HG03469 (cell line): ENCODE data around the gene WDFY4.

Experiments
- ATAC-seq: cut with Tn5 transposase; IDR thresholded peaks from one replicate; pipeline ENCODE4 v1.9.1; 2021; ENCODE audit warnings: mild to moderate bottlenecking, moderate library complexity, moderate number of reproducible peaks; ENCODE audit not compliant: unreplicated experiment

Gene WDFY4

GRCh38 chr10:48839809-48840679, 155.4 kb downstream of the WDFY4 start:
- ATAC-seq = no peak

- ATAC-seq = no peak
Observed at GRCh38 chr10:48842231-48842630, 157.6 kb downstream of the WDFY4 start.

DNA sequence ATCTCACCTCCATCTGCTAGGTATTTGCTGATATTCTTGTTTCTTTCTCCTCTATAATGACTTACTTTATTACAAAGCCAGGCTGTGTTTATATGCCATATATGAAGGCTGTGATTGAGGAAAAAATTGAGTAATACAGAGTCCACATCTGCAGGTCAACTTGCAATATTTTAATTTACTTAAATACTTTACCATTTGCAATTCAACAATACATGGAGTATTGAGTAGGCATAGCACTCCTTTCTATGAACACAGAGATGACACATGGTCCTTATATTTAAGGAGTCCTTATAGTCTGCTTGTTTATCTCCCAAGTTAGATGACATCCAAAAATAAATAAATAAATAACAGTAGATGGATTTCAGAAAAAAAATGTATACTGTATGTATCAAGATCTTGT, 158.5 kb downstream of the WDFY4 start:
- no peak for ATAC-seq

GRCh38 chr10:48844616-48845015, 159.9 kb downstream of the WDFY4 start:
- no peak for ATAC-seq

DNA sequence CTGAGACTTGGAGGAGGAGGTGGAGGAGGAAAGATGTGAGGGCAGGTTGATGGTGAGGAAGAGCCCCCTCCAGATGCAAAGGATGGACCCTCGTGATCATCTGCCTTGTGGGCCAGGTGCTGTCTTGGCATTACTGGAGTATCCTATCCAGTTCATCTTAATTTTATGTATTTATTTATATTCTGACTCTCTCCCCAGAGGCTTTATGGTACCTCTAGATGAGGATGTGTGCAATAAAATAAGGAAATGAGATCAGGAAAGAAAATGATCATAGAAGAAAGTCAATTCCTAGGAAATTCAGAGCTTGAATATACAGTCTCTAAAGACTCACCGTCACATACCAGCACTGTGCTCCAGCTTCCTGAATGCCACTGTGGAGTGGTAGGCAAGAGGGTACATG, 160.8 kb downstream of the WDFY4 start:
- ATAC-seq = no peak

DNA sequence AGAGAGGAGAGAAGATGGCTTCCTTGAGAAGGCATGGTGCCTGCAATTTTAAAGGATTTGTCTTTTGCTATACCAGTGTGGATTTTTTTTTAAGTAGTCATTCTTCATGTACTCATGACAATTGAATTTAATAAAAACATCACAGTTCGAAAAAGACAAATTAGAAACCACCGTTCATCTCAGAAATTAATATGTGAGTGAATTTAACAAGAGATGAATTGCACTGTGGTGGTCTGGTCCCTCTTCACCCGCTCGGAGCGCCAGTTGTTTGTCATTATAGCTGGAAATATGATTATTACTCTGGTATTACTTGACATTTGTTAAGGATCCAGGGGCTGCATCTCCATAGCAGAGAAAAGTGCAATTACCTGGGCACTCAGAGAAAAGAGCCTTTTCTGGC, 163.0 kb downstream of the WDFY4 start:
- no peak for ATAC-seq

GRCh38 chr10:48856855-48857254, 172.2 kb downstream of the WDFY4 start:
- ATAC-seq = no peak

DNA sequence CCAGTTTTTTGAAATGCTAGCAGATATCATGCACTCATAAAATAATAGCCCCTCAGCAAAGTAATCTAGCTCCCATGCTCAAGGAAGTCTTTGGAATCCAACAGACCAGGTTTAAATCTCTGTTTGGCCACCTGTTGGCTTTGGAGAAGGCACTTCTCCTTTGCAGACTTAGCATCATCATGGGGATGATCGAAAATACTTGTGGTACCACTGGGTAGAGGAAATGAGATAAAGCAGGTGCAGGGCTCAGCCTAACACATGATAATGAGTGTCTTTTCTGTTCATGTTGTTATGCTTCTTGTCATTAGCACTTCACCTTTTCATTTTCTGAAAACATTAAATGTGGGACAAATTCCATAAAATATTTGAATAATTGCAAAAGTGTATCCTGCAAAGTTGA, 187.6 kb downstream of the WDFY4 start:
- ATAC-seq = no peak

GRCh38 chr10:48878091-48878490, 193.4 kb downstream of the WDFY4 start:
- no peak for ATAC-seq

DNA sequence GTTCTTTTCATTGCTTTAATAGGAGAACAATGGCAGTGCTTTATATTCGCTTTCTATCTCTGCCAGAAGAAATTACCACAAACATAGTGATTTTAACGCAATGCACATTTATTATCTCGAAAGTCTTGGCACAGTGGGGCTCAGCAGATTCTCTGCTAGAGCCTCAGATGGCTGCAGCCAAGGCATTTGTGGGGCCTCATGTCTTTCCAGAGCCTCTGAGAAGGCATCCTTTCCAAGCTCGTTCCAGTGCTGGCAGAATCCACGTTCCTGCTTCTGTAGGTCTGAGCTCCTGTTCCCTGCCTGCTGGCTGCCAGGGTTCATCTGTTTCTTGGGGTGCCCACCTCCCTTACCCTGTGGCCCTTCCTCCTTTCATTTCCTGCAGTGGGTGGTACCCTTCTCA, 194.8 kb downstream of the WDFY4 start:
- ATAC-seq = no peak

DNA sequence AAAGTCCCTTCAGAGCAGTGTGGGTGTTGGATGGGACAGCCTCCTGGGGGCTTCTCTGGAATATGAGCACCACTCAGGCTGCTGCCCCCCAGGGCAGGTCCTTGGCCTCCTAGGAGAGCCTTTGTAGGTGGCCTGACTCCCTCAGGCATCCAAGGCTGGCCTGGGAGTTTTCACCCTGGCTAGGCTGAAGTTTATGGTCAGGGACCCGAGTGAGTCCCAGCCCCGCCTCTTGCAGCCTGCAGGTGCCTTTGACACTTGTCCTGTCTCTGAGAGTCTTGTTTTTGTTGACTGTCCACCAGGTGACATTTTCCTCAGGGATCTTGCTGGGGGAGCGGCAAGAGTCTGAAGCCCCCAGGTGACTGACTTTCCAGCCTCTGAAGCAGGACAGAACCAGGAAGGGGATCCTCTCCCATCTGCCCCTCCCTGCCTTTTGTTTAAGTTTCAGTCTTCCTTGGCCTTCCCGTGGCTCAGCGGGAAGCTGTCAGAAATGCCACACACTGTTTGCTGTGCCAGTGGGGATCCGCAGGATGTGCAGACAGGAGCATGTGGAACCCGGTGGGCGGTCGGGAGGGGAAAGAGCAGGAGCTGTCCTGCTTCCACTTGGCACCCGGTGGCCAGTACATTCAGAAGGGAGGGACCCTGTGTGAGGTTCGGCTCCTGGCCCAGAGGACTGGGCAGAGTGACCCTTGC, 195.5 kb downstream of the WDFY4 start:
- no peak for ATAC-seq

DNA sequence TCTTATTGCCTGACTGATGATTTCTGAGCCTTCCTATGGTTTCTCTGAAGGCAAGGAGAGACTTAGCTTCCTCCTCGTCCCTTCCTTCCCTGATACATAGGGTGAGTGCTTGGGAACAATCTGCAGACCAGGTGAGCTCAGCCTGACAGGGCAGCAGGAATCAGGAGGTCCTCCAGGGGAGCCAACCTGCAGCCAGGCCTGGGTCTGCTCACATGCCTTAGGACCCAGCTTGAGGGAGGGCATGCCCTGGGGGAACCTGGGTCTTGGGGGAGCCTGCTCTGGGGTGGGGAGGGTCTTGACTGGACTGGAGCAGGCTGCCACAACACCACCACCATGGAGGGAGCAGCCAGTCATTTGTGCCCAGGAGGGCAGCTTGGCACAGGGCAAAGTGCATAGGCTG, 197.3 kb downstream of the WDFY4 start:
- ATAC-seq = no peak

- no peak for ATAC-seq
Observed at GRCh38 chr10:48882881-48883280, 198.2 kb downstream of the WDFY4 start.

- no peak for ATAC-seq
Observed at GRCh38 chr10:48883701-48884100, 199.0 kb downstream of the WDFY4 start.

DNA sequence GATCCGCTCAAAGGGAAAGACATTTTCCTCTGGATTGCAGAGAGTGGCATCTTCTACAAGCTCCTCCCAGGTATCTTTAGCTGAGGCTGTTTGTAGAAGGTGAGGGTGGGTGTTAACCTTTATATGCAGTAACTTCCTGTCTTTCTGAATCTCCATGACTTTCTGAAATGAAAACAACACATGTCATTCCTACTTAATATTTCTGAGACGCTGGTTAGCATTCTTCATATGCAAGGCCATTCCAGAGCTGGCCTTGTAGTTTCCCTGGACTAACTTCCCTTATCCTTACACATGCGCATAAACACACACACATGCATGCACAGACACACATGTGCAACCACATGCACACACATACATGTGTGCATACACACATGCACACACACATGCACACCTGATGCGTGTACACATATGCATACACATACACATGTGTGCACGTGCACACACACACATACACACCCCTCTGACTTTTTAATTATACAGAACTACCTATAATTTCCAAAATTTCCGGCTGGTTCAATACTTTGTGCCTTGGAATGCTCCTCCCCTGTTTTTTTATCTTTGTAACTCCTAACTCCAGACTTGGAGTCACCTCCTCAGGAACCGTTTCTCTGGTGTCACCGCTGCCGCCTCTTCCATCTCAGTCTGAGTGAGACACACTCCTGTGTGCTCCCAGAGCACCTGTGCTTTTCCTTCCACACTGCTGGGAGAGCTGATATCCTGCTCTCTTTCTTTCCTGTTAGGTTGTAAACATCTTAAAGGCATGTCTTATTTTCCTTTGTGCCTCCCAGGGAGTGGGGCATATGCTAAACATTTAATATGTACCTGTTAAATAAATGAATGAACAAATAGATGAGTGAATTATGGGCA, 199.7 kb downstream of the WDFY4 start:
- no peak for ATAC-seq

DNA sequence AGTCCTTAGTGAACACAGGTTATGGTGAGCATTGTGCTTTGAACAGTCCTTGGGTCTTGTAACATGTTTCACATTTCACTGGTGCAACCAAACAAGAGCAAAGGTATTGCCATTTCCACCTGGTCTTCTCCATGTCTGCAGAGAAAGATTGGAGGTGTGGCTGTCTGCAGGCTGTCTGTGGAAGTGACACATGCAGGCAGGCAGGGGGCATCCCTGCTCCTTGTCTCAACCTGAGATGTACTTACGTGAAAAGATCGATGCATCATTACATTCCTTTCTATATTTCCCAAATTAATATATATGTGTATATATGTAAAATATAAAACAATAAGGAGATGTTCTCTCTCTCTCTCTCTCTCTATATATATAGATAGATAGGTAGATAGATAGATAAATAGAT, 200.7 kb downstream of the WDFY4 start:
- ATAC-seq = no peak

DNA sequence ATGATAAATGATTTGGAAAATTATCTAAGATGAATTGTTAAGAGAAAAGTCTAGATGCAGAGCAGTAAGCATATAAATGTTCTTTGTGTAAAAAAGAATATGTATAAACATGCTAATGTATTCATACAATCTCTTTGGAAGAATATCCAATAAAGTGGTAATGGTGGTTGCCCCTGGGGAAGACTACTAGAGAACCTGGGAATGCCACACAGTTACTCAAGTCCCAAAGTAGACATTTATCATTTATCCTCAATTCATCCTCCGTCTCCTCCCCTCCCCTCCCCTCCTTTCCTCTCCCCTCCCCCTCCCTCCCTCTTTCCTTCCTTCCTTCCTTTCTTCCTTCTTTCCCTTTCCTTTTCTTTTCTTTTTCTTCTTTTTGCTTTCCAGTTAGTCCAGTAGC, 203.3 kb downstream of the WDFY4 start:
- ATAC-seq = no peak

DNA sequence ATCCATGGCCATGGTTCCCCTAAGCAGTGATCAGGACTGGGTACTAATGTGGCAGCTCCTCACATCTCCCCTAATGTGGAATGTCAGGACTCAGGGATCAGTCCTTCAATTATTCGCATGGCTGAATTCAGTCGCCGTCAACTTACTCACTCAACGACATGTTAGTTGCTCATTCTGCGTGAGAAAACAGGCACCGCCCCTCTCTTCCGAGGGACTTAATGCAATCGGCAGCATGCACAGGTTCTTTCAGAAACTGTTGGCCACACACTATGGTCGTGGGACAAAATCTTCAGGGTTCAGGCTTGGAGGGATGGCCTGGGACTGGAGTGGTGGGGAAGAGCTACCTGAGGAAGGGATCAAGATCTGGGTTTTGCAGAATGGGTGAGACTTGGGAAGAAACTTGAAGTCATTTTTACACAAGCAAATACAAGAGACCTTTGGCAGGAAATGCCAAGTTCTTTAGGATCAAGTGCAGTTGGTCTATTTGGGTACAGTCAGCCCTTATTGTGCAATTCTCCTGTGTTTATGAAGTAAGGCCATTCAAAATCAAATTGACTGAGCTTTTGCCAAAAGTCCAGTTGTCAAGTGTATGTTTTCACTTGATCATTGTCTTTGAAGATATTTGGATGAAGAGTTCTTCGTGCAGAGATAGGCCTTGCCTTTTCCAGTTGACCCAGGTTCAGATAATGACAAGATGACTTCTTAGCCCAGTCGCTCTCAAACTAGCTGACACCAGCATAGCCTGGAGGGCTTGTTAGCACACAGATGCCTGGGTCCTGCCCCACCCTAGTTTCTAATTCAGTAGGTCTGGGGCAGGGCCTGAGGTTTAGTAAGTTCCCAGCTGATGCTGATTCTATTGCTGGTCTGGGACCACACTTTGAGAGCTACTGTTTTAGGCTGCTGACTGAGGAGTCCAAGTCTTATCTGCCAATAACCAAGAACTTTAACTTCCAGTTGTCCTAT, 206.5 kb downstream of the WDFY4 start:
- ATAC-seq = no peak

DNA sequence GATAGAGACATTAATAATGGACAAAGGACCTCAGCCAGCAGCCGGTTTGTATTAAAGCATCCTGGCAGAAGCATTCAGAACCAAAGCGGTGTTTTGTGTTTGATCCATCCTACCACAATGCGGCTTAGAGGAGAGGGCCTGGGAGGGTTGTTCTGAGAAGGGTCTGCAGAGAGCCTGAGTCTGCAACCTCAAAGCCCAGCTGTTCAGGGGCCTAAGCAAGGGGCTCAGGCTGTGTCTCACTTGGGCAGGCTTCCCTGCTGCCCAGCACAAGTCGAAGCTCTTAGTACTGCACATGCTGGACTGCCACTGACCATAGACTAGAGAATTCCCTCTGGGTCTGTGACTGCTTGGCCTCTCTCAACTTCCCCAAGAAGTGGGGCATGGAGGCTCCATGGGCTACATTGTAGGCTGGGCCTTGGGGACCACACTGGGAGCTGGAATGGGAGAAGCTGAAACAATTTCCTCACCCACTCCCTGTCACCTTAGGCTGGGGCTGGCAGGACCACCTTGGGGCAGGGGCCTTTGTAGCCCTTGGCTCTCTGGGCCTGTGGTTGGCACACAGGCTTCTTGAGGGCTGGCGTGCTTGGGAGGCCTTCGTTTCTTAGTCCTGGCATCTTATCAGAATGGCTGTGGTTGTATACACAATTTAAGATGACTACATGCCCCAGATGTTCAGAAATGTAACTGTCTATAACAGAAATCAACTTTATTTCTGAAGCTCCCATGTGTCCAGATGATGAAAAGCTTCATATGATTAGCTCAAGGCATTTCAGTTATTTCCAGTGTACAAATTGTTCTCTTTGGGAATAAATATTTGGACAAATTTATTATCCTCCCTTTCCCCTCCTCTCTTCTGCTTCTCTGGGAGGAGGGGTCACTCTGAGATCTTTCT, 210.5 kb downstream of the WDFY4 start:
- no peak for ATAC-seq
